ENCODE results near the gene SARDH.
A peak's percentile ranks its signal among the peaks of the same experiment; 100 is the strongest.

Gene SARDH

GRCh38 chr9:133701321-133701980, 36.7 kb downstream of the SARDH start:
- DNase-seq: peak; percentile 46

- no peak for DNase-seq
Measured at GRCh38 chr9:133700819-133701320, 37.3 kb downstream of the SARDH start.

GRCh38 chr9:133699546-133699945, 38.6 kb downstream of the SARDH start:
- no peak for DNase-seq

- no peak for DNase-seq
Measured at GRCh38 chr9:133696071-133696472, 42.1 kb downstream of the SARDH start.

- no peak for DNase-seq
Measured at GRCh38 chr9:133694686-133695085, 43.5 kb downstream of the SARDH start.

GRCh38 chr9:133693703-133694529, 44.2 kb downstream of the SARDH start:
- no peak for DNase-seq

- DNase-seq: no peak
Measured at GRCh38 chr9:133693116-133693515, 45.0 kb downstream of the SARDH start.

GRCh38 chr9:133692364-133692985, 45.7 kb downstream of the SARDH start:
- no peak for DNase-seq

GRCh38 chr9:133691626-133692363, 46.4 kb downstream of the SARDH start:
- peak; percentile 34 for DNase-seq

GRCh38 chr9:133691191-133691590, 47.0 kb downstream of the SARDH start:
- DNase-seq: no peak

GRCh38 chr9:133690081-133690561, 48.0 kb downstream of the SARDH start:
- no peak for DNase-seq

- no peak for DNase-seq
Measured at GRCh38 chr9:133689151-133689763, 48.9 kb downstream of the SARDH start.

- no peak for DNase-seq
Measured at GRCh38 chr9:133687856-133688761, 50.0 kb downstream of the SARDH start.

- DNase-seq: no peak
Measured at GRCh38 chr9:133686642-133687575, 51.2 kb downstream of the SARDH start.

- no peak for DNase-seq
Measured at GRCh38 chr9:133685653-133686609, 52.2 kb downstream of the SARDH start.

- no peak for DNase-seq
Measured at GRCh38 chr9:133684936-133685361, 53.2 kb downstream of the SARDH start.

- no peak for DNase-seq
Measured at GRCh38 chr9:133684121-133684935, 53.8 kb downstream of the SARDH start.

- DNase-seq: peak; percentile 54
Measured at GRCh38 chr9:133683586-133684120, 54.5 kb downstream of the SARDH start.

Data from stimulated activated CD4-positive, alpha-beta T cell treated with anti-CD3 and anti-CD28 coated beads, Interleukin-1b, Interleukin-23, amount 100 ng/mL, for 48 hours (primary cell).